ENCODE measurements around the gene ACAD10. TPM values are rescaled to one million over a fixed set of nuclear protein-coding genes. Genes with fewer than 3 reads are reported as not detected.
"Not testable (repeated sequence)": the region's sequence is repeated elsewhere in the genome, so short reads cannot be mapped to it uniquely, and the experiment has no call there.

The ACAD10 gene
- total RNA-seq, 1 donor from 2014 or later = 29.5 TPM

DNA sequence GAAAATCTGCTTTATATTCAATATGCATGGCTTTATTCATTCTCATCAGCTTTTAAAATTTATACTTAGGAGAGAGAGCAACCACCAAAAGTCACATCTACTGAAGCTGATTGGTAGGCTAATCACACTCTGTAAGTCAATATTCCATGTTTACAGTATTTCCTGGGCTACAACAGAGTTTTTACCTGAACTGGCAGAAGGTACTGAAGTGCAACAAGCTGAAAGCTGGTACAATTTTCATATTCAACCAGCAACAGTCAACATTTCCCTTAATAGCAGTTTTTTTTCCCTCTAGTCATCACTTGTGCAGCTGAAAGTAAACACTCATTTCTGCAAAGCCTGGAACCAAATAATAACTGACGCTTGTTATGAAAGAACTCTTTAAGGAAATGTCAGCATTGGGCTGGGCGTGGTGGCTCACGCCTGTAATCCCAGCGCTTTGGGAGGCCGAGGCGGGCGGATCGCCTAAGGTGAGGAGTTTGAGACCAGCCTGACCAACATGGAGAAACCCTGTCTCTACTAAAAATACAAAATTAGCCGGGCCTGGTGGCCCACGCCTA lies 13.0 kb upstream of the ACAD10 start:
- H3K27ac Mint-ChIP-seq (ENCODE audit: unreplicated experiment) = no peak overlapping the region
- no peaks in the 10 kb centered on the region for H3K9me3 Mint-ChIP-seq (ENCODE audit: unreplicated experiment)
- H3K36me3 Mint-ChIP-seq (ENCODE audit: unreplicated experiment) = peaks cover 14% of the 10 kb centered on the region
- TF ChIP-seq, protein P1, sequence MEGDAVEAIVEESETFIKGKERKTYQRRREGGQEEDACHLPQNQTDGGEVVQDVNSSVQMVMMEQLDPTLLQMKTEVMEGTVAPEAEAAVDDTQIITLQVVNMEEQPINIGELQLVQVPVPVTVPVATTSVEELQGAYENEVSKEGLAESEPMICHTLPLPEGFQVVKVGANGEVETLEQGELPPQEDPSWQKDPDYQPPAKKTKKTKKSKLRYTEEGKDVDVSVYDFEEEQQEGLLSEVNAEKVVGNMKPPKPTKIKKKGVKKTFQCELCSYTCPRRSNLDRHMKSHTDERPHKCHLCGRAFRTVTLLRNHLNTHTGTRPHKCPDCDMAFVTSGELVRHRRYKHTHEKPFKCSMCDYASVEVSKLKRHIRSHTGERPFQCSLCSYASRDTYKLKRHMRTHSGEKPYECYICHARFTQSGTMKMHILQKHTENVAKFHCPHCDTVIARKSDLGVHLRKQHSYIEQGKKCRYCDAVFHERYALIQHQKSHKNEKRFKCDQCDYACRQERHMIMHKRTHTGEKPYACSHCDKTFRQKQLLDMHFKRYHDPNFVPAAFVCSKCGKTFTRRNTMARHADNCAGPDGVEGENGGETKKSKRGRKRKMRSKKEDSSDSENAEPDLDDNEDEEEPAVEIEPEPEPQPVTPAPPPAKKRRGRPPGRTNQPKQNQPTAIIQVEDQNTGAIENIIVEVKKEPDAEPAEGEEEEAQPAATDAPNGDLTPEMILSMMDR (IDR thresholded peaks at IDR 0.05) = no peak
- no peaks in the 10 kb centered on the region for H3K4me1 Mint-ChIP-seq (ENCODE audit: unreplicated experiment)
- H3K4me3 Mint-ChIP-seq (ENCODE audit: unreplicated experiment) = no peak overlapping the region
- no peak for DNase-seq (ENCODE audit: extremely low spot score, unreplicated experiment)
- no peaks in the 10 kb centered on the region for H3K27me3 Mint-ChIP-seq (ENCODE audit: unreplicated experiment)

DNA sequence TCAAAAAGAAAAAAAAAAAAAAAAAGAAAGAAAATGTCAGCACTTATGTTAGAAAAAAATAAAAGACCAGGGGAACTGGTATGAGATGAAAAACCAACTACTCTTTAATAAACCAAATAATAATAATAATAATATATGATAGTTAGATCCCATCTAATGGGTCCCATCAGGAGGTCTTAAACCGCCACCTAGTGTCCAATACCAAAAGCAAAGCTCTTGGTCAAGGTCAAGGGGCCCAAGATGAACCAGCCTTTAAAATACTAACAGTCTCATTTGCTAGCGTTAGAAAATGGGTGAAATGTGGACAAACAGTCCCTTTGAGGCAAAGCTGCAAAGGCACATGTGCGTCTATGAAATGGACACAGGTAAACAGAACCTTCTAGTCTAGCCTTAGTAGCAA lies 12.3 kb upstream of the ACAD10 start:
- Mint-ChIP-seq H3K27ac (ENCODE audit: unreplicated experiment) (no peak overlapping the region), H3K36me3 (ENCODE audit: unreplicated experiment) (peaks cover 14% of the 10 kb centered on the region), H3K4me3 (ENCODE audit: unreplicated experiment) (no peak overlapping the region), H3K9me3 (ENCODE audit: unreplicated experiment) (no peaks in the 10 kb centered on the region), H3K27me3 (ENCODE audit: unreplicated experiment) (no peaks in the 10 kb centered on the region), H3K4me1 (ENCODE audit: unreplicated experiment) (no peaks in the 10 kb centered on the region)
- TF ChIP-seq, protein P1 (IDR thresholded peaks at IDR 0.05) = peak; percentile 58
- DNase-seq (ENCODE audit: extremely low spot score, unreplicated experiment) = no peak

DNA sequence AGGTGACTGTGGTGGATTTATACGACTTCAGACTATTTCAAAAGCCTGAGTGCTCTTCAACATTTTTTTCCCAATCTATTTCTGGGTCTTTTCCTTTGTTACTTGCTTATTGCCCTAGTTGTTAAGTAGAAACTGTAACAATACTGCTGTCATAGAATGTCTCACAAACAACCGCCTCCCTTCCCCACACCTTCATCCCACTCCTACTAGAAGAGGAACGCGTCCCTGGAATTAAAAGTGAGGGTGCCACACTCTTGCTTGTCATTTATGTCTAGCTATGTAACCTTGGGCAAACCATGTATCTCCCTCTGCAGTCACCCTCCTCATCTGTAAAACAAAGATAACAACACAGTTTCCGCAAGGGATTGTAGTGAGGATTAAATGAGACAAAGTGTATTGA lies 8.7 kb upstream of the ACAD10 start:
- Mint-ChIP-seq H3K27me3 (ENCODE audit: unreplicated experiment) (no peaks in the 10 kb centered on the region), H3K27ac (ENCODE audit: unreplicated experiment) (no peak overlapping the region), H3K4me1 (ENCODE audit: unreplicated experiment) (no peaks in the 10 kb centered on the region), H3K9me3 (ENCODE audit: unreplicated experiment) (no peaks in the 10 kb centered on the region), H3K36me3 (ENCODE audit: unreplicated experiment) (peaks cover 24% of the 10 kb centered on the region), H3K4me3 (ENCODE audit: unreplicated experiment) (no peak overlapping the region)
- TF ChIP-seq, protein P1 (IDR thresholded peaks at IDR 0.05) = no peak
- no peak for DNase-seq (ENCODE audit: extremely low spot score, unreplicated experiment)

DNA sequence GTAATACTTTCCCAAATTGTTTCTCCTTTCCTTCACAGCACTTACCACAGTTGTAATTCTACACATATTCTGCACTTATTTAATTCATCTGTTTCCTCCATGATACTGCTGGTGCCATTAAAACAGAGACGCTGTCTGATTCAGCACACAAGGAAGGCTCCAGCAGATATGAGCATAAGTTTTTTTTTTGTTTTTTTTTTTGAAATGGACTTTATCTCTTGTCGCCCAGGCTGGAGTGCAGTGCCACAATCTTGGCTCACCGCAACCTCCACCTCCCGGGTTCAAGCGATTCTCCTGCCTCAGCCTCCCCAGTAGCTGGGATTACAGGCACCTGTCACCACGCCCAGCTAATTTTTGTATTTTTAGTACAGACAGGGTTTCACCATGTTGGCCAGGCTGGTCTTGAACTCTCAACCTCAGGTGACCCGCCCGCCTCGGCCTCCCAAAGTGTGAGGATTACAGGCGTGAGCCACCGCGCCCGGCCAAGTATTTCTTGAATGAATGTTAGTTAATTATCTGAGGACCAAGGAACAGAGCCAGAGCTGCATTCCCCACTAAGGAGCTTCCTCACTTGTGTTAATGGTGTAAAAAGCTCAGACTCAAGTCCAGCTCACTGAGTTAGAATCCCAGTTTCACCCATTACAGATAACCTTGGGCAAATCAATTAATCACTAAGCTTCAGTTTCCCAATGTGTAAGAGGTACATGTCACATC lies 1.2 kb upstream of the ACAD10 start:
- peaks cover 31% of the 10 kb centered on the region for H3K4me1 Mint-ChIP-seq (ENCODE audit: unreplicated experiment)
- H3K4me3 Mint-ChIP-seq (ENCODE audit: unreplicated experiment) = peak overlapping the region; percentile 95
- H3K9me3 Mint-ChIP-seq (ENCODE audit: unreplicated experiment); H3K27me3 Mint-ChIP-seq (ENCODE audit: unreplicated experiment); DNase-seq (ENCODE audit: extremely low spot score, unreplicated experiment): not testable (repeated sequence)
- peaks cover 17% of the 10 kb centered on the region for H3K36me3 Mint-ChIP-seq (ENCODE audit: unreplicated experiment)
- peak overlapping the region; percentile 91 for H3K27ac Mint-ChIP-seq (ENCODE audit: unreplicated experiment)

DNA sequence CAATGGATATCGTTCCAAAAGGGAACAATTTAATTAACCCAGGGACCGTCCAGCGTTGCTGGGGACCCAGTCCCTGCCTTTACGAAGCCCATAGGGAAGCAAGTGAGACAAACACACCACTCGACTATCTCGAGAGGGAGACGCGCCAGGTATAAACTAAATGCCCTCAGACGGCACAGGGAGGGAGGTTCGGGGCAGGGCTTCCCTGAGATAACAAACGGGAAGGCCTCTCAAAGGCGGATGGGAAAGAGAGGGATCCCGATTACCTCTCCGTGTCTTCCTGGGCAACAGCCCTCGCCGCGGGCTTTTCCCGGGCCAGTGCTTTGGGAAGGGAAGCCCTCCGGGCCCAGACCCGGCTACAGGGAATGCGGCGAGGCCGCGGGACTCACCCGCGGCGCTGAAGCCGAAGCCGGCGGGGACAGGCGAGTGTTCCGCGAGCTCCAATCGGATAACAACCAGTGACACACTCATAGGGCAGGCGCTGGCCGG lies 487 bp upstream of the ACAD10 start:
- Mint-ChIP-seq H3K4me1 (ENCODE audit: unreplicated experiment) (peaks cover 31% of the 10 kb centered on the region), H3K36me3 (ENCODE audit: unreplicated experiment) (peaks cover 17% of the 10 kb centered on the region), H3K27ac (ENCODE audit: unreplicated experiment) (peak overlapping the region; percentile 91), H3K4me3 (ENCODE audit: unreplicated experiment) (peak overlapping the region; percentile 95), H3K27me3 (ENCODE audit: unreplicated experiment) (no peaks in the 10 kb centered on the region), H3K9me3 (ENCODE audit: unreplicated experiment) (no peaks in the 10 kb centered on the region)
- TF ChIP-seq, protein P1 (IDR thresholded peaks at IDR 0.05) = no peak
- no peak for DNase-seq (ENCODE audit: extremely low spot score, unreplicated experiment)
